GM12874 (cell line): Measurements from ENCODE around the gene ANO4.
A peak's percentile ranks its signal among the peaks of the same experiment; 100 is the strongest.

Experiments
- CTCF ChIP-seq: IDR thresholded peaks from 2 replicates; pipeline ENCODE4 v1.5.1; 2011; ENCODE audit warnings: low read depth, mild to moderate bottlenecking, control low read depth, low read length, moderate library complexity; ENCODE audit not compliant: insufficient read depth

The ANO4 gene

GRCh38 chr12:100984796-100985195, 190.2 kb downstream of the ANO4 start:
- no peak for TF ChIP-seq CTCF

DNA sequence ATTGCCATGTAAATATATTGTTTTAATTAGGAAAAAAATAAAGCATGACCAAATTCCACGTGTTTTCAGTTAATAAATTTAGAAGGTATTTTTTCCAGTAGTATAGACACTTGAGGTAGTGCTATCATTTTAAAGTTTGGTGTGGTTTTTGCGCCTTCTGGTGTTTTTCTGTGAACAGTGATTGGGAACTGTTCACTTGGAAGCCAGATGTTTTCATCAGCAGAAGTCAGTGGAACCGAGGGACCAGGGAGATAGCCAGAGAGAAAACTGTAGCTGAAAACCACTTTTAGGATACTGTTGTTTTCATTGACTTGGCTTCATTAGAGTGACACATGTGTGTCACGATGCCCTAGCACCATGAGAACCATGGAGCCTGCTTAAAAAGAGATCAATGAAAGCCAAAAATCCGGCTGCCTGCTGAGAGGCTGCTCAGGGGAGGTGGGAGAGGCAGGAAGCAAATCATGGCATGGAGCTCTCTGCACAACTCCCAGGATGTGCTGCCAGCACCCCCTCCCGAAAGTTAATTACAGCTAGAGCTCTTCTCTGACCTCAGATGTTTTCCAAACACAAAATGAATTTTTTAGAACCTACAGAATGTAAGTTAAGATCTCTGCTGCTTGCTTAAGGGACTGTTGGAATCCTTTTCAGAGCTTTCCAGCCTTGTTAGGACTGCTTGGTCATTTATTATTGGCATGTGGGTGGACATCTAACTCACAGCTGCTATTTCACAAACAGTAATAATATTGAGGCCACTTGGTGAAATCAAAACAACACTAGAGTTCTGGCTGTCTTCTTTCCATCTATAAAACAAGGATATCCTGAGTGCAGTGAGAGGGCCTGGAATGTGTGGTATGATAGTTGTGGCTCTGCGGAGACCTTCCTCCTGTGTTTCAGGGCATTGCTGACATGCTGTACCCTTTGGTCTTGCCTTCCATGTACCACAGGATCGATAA, 192.3 kb downstream of the ANO4 start:
- no peak for TF ChIP-seq CTCF

- peak; percentile 61 for TF ChIP-seq CTCF
These were observed 193.3 kb downstream of the ANO4 start for GRCh38 chr12:100987552-100988521.

DNA sequence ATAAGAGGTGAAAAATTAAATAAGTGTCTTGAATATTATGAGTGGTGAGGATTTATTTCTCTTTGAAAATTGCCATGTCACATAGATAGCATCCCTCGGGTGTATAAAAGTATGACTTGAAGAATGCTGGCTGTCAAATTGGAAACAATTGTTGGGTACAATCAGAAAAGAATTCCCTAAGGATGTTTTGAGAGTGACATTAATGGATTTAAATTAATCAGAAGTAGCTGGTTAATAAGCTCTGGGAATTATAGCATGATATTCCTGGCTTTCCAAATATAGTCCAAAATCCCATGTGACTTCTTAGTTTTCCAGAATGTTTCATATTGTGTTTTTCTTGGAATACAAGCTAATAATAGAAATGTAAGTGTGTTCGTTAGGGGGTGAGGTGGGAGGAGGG, 196.5 kb downstream of the ANO4 start:
- no peak for TF ChIP-seq CTCF

- no peak for TF ChIP-seq CTCF
These were observed 197.6 kb downstream of the ANO4 start for GRCh38 chr12:100992194-100992593.

- no peak for TF ChIP-seq CTCF
These were observed 199.4 kb downstream of the ANO4 start for GRCh38 chr12:100993916-100994450.

- TF ChIP-seq CTCF: no peak
These were observed 200.6 kb downstream of the ANO4 start for GRCh38 chr12:100995201-100995600.
